GM19397 (cell line): ENCODE results near the gene DHX16.
"Not testable (repeated sequence)": the region's sequence is repeated elsewhere in the genome, so short reads cannot be mapped to it uniquely, and the experiment has no call there.

ENCODE experiments used
- ATAC-seq: cut with Tn5 transposase; IDR thresholded peaks from one replicate; pipeline ENCODE4 v1.9.1; 2021; ENCODE audit warnings: mild to moderate bottlenecking, moderate library complexity; ENCODE audit not compliant: unreplicated experiment

DHX16 gene

DNA sequence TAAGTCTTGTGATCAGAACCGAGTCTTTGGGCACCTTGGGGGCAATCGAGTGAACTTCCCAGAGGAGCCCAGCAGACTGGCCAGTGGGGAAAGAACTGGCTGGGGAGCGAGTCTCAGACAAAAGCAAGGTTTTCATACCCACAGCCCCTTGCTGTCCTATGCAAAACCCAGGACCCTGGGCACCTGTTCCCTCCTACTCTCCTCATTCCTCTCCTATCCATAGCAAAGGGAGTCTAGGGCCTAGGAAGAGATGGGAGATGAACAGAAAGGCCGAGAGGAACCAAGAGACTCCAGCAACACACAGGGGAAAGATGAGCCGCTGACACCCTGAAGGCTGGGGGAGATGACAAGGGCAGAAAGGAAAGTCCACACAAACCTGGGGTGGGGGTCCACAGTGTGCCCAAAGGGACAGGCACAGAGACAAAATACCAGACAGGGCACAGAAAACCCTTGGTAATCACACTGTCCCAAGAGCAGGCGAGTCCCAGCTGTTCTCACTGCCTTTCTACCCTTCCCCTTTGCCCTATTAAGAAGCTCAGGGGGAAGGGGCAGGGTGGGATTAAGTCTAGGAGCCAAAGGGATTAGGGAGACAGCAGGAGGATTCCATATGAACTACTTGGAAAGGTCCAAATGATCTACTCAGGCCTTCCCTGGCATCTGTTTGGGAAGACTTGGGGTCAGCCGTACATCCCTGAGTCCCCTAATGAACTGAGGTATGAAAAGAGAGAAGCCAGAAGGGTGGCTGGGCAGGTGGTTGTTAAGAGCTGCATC lies 7.1 kb upstream of the DHX16 start:
- no peak for ATAC-seq

DNA sequence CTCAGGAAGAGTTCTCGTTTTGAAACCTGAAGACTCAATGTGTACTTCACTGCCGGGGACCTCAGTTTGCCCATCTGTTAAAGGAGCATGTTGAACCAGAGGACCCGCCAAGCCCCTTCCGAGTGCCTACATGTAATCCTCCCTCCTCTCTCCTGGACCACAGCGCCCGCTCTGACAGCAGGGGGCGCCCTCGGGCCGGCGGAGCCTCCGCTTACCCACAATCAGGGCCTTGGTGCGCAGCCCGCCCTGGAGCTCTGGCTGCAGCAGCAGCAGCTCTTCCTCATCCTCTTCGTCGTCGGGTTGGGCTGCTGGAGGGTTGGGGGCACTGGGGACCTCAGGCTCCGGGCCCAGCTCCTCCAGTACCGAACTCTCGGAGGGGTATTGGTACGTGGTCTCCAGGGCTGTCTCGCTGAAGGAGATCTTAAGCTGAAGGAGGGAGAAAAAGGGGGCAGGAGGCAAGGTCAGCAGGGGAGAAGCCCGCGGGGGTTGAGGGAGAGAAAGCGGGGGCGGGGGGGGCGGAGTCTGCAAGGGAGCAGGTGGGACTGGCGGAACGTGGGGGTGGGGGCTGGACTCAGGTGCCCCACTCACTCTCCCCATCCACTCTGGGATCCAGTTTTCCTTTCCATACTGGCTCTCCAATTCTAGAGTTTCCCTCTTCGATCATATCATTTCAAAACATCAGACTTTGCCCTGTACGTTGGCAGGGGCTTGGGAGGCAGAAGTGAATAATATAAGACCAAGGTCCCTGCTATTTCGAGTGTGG lies 6.3 kb upstream of the DHX16 start:
- ATAC-seq, result peak; percentile 41

DNA sequence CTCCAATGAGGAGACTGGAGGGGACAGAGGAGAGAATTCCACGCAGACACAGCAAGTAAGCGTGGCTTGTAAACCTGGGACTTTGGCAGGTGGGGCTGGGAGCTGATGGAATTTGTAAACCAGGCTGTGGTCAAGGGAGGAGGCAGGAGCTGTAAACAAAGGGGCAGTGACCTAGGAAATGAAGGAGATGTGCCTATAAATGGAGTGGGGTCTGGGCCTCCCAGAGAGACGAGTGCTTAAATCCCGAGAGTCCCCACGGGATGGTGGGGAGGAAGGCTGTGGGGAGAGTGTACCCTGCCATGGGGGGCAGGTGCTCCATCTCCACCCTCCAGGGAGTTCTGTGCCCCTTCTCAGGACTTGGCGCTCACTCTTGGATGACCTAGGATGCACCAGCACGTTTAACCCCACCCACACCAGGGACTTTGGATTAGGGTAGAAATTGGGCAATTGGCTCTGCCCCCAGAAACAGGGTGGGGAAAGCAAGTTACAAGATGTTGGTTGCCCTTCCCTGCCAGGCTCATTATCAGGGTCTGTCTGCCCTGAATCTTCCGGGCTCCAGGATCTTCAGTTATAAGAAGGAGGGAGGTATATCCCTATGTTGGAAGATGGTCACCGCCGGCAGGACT lies 4.0 kb upstream of the DHX16 start:
- no peak for ATAC-seq

DNA sequence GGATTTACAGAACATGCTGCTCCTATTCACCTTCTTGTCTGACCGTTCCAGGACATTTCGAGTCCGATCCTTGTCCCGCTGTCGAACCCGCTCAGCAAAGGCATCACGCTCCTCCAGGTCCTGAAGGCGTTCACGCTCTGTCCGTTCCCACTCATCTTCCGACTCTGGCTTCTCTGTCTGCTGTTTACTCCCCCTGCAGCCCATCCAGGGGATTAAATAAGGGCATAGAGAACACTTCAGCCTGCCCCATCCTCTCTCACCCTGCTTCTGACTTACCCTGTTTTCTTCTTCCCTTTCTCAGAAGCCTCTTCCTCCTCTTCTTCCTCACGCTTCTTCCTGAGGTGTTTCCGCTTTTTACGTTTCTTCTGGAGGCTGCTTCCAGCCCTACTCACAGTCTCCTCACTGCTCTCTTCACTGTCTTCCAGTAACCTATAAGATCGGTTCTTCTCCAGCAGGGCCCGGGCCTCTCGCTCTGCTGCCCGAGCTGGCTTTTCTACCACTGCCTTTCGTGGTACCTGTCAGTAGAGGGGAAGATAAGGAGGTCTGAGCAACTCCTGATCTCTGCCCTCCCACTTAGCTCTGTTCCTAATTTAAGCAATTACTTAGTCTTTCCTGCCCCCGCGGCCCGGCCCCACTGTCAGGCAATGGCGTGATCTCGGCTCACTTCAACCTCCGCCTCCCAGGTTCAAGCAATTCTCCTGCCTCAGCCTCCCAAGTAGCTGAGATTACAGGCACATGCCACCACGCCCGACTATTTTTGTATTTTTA lies 1.9 kb downstream of the DHX16 start:
- ATAC-seq, result no peak

DNA sequence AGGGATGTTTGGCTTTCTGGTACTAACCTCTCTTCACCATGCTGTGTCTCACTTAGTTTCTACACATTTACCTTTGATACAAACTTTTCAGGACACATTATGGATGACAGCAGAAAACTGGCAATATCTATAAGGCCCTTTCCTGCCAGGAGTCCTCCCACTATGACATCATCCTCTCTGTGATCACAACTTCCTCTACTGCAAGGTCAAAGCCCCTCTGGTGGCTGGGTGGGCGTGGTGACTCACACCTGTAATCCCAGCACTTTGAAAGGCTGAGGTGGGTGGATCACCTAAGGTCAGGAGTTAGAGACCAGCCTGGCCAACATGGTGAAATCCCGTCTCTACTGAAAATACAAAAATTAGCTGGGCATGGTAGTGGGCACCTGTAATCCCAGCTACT lies 6.5 kb downstream of the DHX16 start:
- ATAC-seq, result not testable (repeated sequence)

DNA sequence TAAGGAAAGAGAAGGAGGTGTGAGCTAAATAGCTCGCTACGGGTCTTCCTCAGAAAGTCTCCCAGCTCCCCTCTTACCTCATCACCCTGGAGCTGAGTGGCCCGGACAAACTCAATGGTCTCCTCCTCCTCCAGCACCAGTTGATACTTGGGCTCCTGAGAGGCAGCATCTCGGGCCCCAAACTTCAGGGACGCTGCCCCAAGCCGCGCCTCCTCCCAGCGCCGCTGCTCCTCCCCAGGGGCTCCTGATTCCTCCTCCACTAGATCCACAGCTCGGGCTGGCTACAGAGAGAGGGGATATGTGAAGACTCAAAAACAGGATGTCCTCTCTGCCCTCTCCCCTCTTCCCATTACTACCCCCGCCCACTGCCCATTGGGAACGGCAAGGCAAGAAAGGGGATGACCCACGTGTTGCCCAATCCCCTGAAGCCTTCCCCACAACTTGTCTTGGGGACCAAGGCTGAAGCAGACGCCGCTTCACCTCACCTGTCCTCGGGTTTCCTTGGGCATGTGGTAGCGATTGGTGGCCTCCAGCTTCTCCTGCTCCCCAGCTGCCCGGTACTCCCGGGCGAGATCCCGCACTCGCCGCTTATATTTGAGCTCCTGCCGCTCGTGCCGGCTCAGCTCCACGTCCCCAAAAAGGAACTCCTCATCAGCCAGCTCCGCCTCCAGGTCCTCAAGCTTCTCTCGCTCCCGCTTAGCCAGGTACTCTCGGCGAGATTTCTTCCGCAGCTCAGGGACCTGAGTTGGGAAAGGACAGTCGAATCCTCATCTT lies 7.6 kb downstream of the DHX16 start:
- ATAC-seq, result no peak

DNA sequence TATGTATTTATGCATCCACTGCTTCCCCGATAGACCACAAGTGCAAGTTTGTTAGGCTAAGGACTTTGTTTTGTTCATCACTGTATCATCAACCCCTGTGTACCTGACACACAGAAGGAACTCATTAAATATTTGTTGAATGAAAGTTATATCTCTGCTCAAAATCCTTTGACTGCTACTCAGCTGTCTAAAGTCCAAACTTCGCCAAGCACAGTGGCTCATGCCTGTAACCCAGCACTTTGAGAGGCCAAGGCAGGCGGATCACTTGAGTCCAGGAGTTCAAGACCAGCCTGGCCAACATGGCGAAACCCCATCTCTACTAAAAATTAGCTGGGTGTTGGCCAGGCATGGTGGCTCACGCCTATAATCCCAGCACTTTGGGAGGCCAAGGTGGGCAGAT lies 14.9 kb downstream of the DHX16 start:
- ATAC-seq, result not testable (repeated sequence)

DNA sequence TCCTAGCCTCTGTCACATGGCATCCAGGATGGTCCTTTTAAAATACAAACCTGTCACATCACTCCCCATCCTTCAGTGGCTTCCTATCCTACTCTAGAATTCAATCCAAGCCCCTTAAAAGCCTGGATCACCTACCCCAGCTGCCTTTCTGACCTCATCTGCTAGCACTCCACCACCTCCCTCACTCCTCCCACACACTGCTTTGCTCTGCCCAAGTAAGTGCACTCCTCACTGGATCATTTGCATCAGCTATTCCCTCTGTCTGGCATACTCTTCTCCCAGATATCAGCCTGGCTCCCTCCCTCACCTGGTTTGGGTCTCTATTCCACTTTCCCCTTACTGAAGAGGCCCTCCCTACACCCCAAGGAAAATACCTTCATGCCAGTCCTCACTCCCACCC lies 15.4 kb downstream of the DHX16 start:
- no peak for ATAC-seq

DNA sequence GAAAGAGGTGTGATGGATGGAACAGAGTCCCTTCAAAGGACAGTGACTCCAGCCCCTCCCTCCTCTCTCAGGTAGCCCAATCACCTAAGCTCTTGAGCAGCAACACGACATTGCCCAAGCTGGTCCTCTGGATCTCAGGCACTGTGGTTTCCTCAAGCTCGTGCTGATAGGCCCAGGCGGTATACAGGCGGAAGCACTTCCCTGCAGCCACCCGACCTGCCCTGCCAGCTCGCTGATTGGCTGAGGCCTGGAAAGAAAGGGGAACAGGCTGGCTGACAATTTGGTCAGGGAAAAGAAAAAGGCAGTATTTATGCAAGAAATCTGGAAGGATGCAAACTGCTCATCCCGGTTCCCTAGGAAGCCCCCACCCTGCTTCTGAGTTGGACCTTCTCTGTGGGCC lies 16.3 kb downstream of the DHX16 start:
- ATAC-seq, result no peak

DNA sequence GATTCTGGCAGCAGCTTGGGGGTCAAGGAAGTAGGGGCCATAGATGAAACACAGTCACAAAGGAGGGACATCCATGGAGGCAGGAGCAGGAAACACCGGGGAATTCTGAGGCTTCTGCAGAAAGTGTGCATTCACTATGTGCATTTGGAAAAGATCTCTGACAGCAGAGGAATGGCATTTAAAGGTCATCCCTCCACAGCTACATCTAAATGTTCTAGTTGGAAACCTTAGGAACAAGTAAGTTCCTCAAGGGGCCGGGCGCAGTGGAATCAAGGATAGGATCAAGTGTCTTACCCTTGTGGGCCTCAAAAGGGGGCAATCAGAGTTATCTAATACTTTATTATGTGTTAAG lies 17.1 kb downstream of the DHX16 start:
- ATAC-seq, result no peak

DNA sequence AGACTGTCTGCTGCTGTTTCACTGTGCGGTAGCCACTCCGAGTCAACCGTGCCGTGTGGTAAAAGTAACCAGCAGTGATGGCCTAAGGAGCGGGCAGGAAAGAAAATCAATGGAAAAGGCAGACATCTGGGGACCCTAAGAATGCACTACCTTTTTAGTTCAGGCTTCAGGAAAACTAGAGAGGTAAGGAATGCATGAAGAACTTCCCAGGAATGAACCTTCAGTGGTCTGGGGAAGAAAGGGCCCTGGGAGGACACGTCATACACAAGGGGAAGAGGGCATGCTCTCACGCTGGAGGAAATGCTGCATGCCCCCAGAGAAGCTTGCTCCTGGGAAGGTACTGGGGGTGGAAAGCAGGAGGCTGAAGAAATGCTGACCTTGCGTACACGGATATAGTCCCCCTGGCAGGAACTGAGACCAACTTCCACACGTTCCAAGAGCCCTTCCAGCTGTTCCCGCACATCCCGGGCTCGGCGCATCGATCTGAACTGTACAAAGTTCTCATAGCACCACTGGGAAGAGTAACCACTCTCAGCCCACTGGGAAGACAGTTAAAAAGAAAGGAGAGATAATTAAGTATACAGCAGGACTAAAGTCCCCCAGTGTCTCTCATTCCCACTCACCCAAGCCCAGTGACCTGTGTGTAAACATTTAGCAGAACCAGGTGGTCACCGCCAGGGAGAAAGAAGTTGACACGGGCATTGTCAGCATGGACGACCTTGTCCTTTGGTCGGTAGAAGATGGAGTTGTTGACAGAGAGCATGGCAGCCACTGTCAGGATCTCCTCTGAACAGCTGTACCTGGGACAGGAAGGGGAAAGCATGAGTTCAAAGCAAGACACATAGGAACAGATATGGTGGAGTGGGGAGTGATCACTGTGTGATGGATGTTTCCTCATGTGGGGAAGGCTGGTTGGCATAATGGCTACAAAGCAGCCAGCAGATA lies 17.7 kb downstream of the DHX16 start:
- ATAC-seq, result no peak

DNA sequence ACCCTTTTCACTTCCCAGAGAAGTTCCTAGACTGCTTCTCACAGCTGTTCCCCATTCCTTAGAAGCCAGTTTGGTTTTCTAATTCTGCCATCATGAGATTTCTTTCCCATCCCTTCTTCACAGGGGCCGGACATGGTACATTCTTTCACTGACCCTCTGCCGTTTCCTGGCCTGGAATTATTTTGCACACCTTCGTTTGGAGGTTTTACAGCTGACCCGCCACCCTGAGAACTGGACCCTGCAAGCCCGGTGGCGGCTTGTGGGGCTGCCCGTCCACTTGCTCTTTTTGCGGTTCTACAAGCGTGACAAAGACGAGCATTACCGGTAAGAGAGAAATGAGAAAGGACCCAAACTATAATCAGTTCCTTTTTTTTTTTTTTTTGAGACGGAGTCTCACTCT lies 21.7 kb downstream of the DHX16 start:
- ATAC-seq, result no peak

DNA sequence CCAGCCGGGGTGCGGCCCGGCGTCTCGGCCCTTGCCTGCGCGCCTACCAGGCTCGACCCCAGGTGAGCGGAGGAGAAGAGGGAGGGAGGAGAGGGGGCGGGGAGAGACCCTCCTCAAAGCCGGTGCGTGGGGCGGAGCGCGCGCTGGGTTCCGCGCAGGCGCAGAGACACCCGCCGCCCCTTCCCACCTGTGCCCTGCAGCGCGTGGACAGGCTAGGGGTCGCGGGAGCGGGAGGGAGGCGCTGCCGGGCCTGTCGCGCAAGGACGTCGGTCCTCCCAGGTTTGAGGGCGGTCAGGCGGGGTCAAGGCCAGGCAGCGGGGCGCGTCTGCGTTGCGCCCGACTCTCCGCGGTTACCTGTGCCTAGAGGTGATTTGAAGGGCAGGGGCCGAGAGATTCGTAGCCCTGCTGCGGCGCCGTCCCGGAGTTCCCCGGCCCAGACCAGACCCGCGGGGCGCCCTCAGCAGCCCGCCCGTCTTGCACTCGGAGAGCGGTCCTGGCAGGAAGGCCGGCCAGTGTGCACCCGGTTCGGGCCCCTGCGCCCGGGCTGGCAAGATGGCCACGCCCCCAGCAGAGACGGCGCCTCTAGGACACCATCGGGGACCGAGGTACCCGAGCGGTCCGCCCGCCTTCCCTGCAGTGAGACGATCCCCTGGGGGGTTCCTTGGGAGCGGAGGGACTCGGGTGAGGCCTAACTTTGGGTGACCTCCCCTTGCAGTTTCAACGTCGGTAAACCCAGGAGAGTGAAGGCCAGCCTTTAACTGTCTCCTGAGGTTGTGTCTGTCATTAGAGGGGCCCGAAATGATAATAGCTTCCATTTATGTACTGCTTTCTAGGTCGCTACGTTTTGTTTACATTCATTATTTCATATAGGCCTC lies 25.3 kb downstream of the DHX16 start:
- ATAC-seq, result peak; percentile 66

DNA sequence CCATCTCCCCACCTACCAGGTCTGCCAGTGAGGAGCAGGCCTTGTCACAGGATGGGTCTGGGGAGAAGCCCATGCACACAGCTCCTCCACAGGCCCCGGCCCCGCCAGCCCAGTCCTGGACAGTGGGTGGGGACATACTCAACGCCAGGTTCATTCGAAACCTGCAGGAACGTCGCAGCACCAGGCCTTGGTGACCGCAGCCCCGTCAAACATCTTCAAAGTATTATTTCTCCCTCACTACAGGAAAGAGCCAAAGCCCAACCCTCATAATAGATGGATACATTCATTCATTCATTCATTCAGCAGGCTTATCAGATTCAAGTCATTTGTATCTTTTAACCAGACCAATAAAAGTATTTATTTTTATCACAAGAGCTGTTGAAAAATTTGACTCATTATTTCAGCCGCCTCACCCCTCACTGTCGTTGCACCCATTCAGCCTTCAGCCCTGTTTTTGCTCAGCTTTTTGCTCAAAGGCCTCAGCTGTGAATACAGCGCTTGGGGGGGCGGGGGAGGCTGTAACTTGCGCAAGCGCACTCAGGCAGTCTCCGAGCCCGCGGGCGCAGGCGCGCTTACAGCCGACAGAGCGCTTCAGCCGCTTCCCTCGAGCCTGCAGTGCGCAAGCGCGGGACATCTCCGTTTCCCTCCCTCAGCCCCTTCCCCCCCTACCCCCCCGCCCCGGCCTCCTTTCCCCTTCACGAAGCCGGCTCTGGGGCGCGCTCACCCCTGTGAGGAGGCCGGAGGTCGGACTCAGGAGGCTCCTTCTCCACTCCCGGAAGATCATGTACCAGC lies 26.2 kb downstream of the DHX16 start, which contains the start of gene C6orf136:
Gene C6orf136 (plus strand): TSS at position 684 of the 792 bp plus-strand sequence. CDS start 99 bp downstream, at position 783.
- ATAC-seq, result peak; percentile 58

DNA sequence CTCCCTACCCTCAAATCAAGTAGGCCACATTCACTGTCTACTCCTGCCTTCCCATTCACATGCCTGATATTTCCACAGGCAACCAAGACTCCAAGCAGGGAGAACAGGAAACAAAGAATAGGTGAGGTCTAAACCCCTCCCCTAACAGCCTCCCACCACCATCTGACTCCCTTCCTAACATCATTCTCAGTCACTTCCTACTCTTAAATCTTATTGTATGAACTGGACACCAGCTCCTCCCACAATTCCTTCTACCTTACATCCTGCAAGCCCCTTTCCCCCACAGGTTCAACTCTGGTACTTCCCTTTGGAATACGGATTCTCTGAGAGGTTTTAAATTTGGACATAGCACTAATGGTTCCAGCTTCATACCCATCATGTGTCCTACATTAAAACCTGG lies 26.8 kb downstream of the DHX16 start:
- no peak for ATAC-seq

DNA sequence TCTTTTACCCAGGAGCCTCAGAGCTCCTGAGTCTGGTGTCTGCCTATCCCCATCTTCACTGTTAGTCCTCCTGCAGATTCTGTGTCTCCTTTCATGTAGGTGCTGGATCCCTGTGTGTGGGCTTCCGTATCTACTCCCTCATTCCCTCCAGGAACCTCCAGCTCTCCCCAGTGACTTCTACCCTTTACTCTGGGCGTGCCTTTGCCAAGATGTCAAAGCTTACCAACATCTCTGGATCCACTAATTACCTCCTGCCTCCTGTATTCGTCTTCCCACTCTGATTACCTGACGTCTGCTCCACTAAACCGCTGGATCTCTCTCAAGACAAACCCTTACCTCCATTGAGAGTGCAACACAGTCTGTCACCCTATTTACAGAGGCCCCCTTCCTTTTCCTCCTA lies 28.0 kb downstream of the DHX16 start:
- no peak for ATAC-seq

DNA sequence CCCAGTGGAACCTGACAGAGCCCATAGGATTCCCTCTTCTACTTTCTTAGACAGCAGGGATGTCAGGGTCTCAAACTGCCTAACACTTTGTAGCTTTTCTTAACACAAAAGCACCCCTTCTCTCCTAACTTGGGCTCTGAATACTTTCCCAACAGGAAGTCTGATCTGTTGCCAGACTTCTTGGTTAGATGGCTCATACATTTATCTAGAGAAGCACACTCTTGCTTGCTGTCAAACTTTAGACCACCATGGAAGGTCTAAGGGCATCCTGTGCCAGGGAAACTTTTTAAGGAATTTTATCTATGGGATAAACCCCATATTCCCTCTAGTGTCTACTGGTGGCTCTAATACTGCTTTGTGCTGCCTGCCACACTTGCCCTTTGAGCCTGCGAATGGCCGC lies 29.1 kb downstream of the DHX16 start:
- ATAC-seq, result no peak

DNA sequence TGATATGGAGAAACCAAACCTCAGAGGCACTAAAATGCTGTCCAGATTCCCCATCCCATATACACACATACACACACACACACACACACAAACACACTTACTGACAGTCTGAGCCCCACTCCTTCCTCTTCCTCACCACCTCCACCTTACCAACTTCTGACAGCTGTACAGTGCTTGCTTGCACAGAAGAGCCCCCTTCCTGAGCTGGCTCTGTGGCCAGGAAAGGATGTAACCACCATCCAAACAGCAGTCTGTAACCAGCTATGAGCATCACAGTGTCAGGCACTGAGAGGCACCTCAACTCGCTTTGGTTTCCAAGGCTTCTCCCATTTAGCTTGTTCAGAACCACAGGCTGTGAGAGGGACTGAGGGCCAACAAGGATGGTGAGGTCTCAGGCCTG lies 31.8 kb downstream of the DHX16 start:
- no peak for ATAC-seq
